ENCODE data around the gene CD163.

DNA sequence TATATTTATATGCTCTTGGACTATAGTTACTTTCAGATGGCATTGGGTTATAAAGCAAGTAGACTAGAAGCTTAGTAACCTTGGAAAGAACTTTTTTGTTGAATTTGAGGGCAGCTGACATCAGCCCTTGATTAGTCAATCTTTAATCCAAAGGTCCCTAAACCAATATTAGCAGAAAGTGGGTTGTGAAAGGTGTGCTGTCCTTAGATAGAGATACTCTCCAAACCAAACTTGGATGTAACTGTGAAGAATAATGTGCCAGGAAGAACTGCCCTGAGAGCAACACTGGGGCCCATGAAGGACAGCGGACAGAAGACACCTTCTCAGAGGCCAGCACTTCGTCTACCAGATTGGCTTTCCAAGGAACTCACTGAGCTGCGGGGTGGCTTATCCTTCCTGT, 10.6 kb downstream of the CD163 start:
- TF ChIP-seq CTCF (IDR thresholded peaks at IDR 0.05 in 8 of 11, conservative IDR thresholded peaks at IDR 0.05 in 3 of 11) (no peak), POLR2A (IDR thresholded peaks at IDR 0.05) (no peak), POLR2AphosphoS5 (IDR thresholded peaks at IDR 0.05) (no peak)

All from spleen (tissue), 7 donors.